ENCODE measurements around the gene SPACDR.

Gene SPACDR

DNA sequence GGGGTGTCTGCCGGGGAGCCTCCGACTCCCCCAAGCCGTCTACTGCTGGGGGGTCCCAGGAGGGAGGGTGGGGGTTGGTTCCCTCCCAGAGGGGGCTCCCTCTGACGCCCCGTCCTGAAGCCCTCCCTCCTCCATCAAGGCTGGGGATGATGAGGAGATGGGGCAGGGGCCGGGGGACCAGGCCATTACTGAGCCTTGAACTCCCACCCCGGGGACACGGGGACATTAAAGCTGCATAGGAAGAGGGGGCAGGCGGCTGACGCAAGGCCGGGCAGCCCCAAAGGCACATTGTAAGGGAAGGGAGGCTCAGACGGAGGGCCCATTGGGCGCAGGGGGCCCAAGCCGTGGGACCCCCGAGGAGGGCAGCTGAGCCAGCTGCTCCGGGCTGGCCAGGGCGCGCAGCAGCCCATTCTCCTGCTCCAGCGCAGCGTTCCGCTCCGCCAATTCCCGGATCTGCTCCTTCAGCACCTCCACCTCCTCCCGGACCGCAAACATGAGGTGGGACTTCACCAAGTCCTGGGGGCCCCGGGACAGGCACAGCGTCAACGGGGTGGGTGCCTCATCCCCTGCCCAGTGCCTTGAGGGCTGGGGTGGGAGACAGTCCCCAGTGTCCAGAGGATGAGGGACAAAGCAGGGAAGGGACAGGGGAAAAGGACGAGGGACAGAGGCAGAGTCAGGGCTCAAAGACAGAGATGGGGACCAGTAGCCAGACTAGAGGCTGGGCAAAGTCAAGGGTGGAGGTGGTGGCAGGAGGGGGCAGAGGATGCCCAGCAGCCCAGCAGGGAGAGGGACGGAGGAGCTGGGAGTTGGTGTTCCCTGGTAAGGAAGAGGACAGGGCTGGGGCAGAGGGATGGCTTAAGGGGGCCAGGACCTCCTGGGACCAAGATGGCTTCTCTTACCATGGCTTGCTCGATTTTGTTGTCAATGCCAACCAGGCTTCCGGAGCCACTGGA is 2.9 kb upstream of the SPACDR start:
- ChIA-PET CTCF (interaction anchor here (1.4 to 11.8 kb wide), 3 partner anchors 12 to 94 kb away, joined by 4 to 177 read pairs (median 142); partner anchors contain the start of genes NYAP1 and TSC22D4), POLR2A (no interaction called here)
- no peak for DNase-seq
- Histone ChIP-seq H3K27me3 (replicated peaks in 2 of 5; ENCODE audit: control insufficient read depth in 4 of 5, insufficient read depth in 5 of 5, low read length in 4 of 5) (no peaks in the 10 kb centered on the region), H3K27ac (ENCODE audit: insufficient read depth in 1 of 2, low read depth in 1 of 2, low read length in 2 of 2, poor library complexity in 1 of 2, severe bottlenecking in 2 of 2) (no peak overlapping the region), H3K9me3 (ENCODE audit: control extremely low read depth in 1 of 5, control insufficient read depth in 4 of 5, insufficient read depth in 2 of 5, low read depth in 1 of 5, low read length in 4 of 5) (no peaks in the 10 kb centered on the region), H3K4me3 (ENCODE audit: control insufficient read depth in 1 of 7, extremely low read depth in 1 of 7, insufficient read depth in 4 of 7, low read depth in 2 of 7, low read length in 6 of 7) (no peak overlapping the region), H3K4me1 (ENCODE audit: control extremely low read depth in 1 of 4, control insufficient read depth in 4 of 4, insufficient read depth in 4 of 4, low read length in 3 of 4) (peaks cover 0 to 11% (median 7%) of the 10 kb centered on the region in 4 experiments), H3K36me3 (ENCODE audit: control insufficient read depth in 4 of 4, insufficient read depth in 4 of 4, low read length in 3 of 4) (peaks cover 3 to 53% (median 29%) of the 10 kb centered on the region in 4 experiments)
- WGBS (ENCODE audit: insufficient coverage), result 96% methylated on average over 8 of the region's 32 CpGs

DNA sequence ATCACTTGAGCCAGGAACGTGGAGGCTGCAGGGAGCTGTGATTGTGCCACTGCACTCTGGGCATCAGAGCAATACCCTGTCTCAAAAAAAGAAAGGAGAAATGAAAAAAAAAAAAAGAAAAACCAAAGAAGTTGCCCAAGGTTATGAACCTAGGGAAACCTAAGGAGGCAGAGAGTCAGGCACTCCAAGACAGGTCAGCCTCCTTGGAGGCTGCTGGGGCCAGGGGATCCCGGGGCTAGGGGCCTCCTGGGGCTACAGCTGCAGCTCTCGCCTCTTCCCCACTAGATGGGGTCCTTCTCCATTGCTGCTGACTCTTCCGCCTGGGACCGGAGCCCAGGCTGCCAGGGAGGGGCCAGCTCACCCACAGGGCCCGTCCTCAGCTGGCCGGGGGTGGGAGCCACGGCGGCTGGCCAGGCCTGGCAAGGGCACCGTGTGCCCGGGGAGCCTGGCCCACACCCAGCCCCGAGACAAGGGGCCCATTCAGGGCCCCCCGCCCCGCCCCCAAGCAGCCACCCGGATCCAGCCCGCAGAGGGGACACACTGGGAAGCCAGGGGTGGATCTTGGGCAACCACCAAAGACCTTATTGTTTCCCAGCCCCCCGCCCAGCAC is 1.7 kb upstream of the SPACDR start:
- POLR2A ChIA-PET, result interaction anchor here (0.5 to 1.4 kb wide), 6 partner anchors 22 to 386 kb away, joined by 3 to 6 read pairs (median 3); partner anchors contain the start of genes SLC12A9 and ZCWPW1
- Histone ChIP-seq H3K27me3 (replicated peaks in 2 of 5; ENCODE audit: control insufficient read depth in 4 of 5, insufficient read depth in 5 of 5, low read length in 4 of 5) (no peaks in the 10 kb centered on the region), H3K4me3 (ENCODE audit: control insufficient read depth in 1 of 7, extremely low read depth in 1 of 7, insufficient read depth in 4 of 7, low read depth in 2 of 7, low read length in 6 of 7) (peak overlapping the region in 1 of 7 experiments; percentile 5), H3K9me3 (ENCODE audit: control extremely low read depth in 1 of 5, control insufficient read depth in 4 of 5, insufficient read depth in 2 of 5, low read depth in 1 of 5, low read length in 4 of 5) (no peaks in the 10 kb centered on the region), H3K36me3 (ENCODE audit: control insufficient read depth in 4 of 4, insufficient read depth in 4 of 4, low read length in 3 of 4) (peaks cover 3 to 53% (median 27%) of the 10 kb centered on the region in 4 experiments), H3K27ac (ENCODE audit: insufficient read depth in 1 of 2, low read depth in 1 of 2, low read length in 2 of 2, poor library complexity in 1 of 2, severe bottlenecking in 2 of 2) (no peak overlapping the region), H3K4me1 (ENCODE audit: control extremely low read depth in 1 of 4, control insufficient read depth in 4 of 4, insufficient read depth in 4 of 4, low read length in 3 of 4) (peaks cover 0 to 11% (median 7%) of the 10 kb centered on the region in 4 experiments)
- WGBS (ENCODE audit: insufficient coverage), result 11% methylated on average over 8 of the region's 17 CpGs
- CTCF ChIA-PET, result interaction anchor here (0.6 to 11.8 kb wide), 19 partner anchors 9 to 384 kb away, joined by 3 to 177 read pairs (median 5); partner anchors contain the start of genes FBXO24, GIGYF1, LRCH4 and NYAP1
- peak; percentile 62 to 78 (median 74) for DNase-seq

DNA sequence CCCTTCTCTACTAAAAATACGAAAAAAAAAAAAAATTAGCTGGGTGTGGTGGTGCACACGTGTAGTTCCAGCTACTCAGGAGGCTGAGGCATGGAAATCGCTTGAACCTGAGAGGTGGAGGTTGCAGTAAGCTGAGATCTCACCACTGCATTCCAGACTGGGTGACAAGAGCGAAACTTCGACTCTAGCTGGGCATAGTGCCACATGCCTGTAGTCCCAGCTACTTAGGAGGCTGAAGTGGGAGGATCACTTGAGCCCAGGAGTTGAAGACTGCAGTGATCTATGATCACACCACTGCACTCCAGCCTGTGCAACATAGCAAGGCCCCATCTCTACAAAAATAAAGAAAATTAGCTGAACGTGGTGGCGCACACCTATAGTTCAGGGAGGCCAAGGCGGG is 1.2 kb upstream of the SPACDR start:
- H3K27me3 ChIP-seq (replicated peaks in 2 of 5; ENCODE audit: control insufficient read depth in 4 of 5, insufficient read depth in 5 of 5, low read length in 4 of 5), result no peaks in the 10 kb centered on the region
- H3K27ac ChIP-seq (ENCODE audit: insufficient read depth in 1 of 2, low read depth in 1 of 2, low read length in 2 of 2, poor library complexity in 1 of 2, severe bottlenecking in 2 of 2), result no peak overlapping the region
- peaks cover 3 to 50% (median 26%) of the 10 kb centered on the region in 4 experiments for H3K36me3 ChIP-seq (ENCODE audit: control insufficient read depth in 4 of 4, insufficient read depth in 4 of 4, low read length in 3 of 4)
- POLR2A ChIA-PET, result interaction anchor here (0.5 to 1.4 kb wide), 5 partner anchors 24 to 387 kb away, joined by 3 to 6 read pairs (median 3); partner anchors contain the start of genes SLC12A9 and ZCWPW1
- H3K9me3 ChIP-seq (ENCODE audit: control extremely low read depth in 1 of 5, control insufficient read depth in 4 of 5, insufficient read depth in 2 of 5, low read depth in 1 of 5, low read length in 4 of 5), result no peaks in the 10 kb centered on the region
- WGBS (ENCODE audit: insufficient coverage), result 95% methylated on average over 7 of the region's 8 CpGs
- DNase-seq, result no peak
- CTCF ChIA-PET, result interaction anchor here (0.6 to 11.8 kb wide), 20 partner anchors 8 to 385 kb away, joined by 3 to 177 read pairs (median 5); partner anchors contain the start of genes FBXO24, GIGYF1, LRCH4 and NYAP1
- H3K4me1 ChIP-seq (ENCODE audit: control extremely low read depth in 1 of 4, control insufficient read depth in 4 of 4, insufficient read depth in 4 of 4, low read length in 3 of 4), result peaks cover 0 to 11% (median 7%) of the 10 kb centered on the region in 4 experiments
- H3K4me3 ChIP-seq (ENCODE audit: control insufficient read depth in 1 of 7, extremely low read depth in 1 of 7, insufficient read depth in 4 of 7, low read depth in 2 of 7, low read length in 6 of 7), result no peak overlapping the region

DNA sequence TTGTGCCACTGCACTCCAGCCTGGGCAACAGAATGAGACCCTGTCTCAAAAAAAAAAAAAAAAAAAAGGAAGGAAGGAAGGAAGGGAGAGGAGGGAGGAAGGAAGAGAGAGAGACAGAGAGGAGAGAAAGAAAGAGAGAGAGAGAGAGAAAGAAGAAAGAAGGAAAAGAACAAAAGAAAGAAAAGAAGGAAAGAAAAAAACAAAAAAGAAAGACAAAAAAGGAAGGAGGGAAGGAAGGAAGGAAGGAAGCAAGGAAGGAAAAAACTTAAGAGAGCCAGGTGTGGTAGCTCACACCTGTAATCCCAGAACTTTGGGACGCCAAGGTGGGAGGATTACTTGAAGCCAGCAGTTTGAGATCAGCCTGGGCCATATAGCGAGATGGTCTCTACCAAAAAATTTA is 731 bp upstream of the SPACDR start:
- POLR2A ChIA-PET, result interaction anchor here (1.4 kb wide), 1 partner anchor 36 kb away, joined by 6 read pairs; the partner anchor contains the start of gene ZCWPW1
- Histone ChIP-seq H3K9me3 (ENCODE audit: control extremely low read depth in 1 of 5, control insufficient read depth in 4 of 5, insufficient read depth in 2 of 5, low read depth in 1 of 5, low read length in 4 of 5) (no peaks in the 10 kb centered on the region), H3K4me3 (ENCODE audit: control insufficient read depth in 1 of 7, extremely low read depth in 1 of 7, insufficient read depth in 4 of 7, low read depth in 2 of 7, low read length in 6 of 7) (no peak overlapping the region), H3K27ac (ENCODE audit: insufficient read depth in 1 of 2, low read depth in 1 of 2, low read length in 2 of 2, poor library complexity in 1 of 2, severe bottlenecking in 2 of 2) (no peak overlapping the region), H3K4me1 (ENCODE audit: control extremely low read depth in 1 of 4, control insufficient read depth in 4 of 4, insufficient read depth in 4 of 4, low read length in 3 of 4) (peaks cover 0 to 11% (median 7%) of the 10 kb centered on the region in 4 experiments), H3K27me3 (replicated peaks in 2 of 5; ENCODE audit: control insufficient read depth in 4 of 5, insufficient read depth in 5 of 5, low read length in 4 of 5) (no peaks in the 10 kb centered on the region), H3K36me3 (ENCODE audit: control insufficient read depth in 4 of 4, insufficient read depth in 4 of 4, low read length in 3 of 4) (peaks cover 3 to 47% (median 23%) of the 10 kb centered on the region in 4 experiments)
- CTCF ChIA-PET, result interaction anchor here (0.6 to 11.8 kb wide), 11 partner anchors 8 to 165 kb away, joined by 3 to 177 read pairs (median 5); partner anchors contain the start of genes FBXO24, LRCH4, NYAP1 and TSC22D4
- no peak for DNase-seq
- WGBS (ENCODE audit: insufficient coverage), result 100% methylated on average over 1 of the region's 2 CpGs

DNA sequence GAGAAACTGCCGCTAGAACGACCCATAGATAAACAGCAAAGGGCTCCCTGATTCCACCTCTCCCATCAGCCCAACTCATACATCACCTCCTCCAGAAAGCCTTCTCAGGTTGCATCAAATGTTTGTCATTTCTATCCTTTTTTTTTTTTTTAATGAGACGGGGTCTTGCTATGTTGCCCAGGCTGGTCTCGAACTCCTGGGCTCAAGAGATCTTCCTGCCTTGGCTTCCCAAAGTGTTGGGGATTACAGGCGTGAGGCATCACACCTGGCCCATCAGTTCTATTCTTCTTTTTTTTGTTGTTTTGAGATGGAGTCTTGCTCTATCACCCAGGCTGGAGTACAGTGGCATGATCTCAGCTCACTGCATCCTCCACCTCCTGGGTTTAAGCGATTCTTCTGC is 7.0 kb downstream of the SPACDR start:
- CTCF ChIA-PET, result interaction anchor here (1.0 to 9.7 kb wide), 5 partner anchors 7 to 131 kb away, joined by 4 to 160 read pairs (median 4); partner anchors contain the start of genes MEPCE, PPP1R35 and ZCWPW1
- no peak overlapping the region for H3K4me3 ChIP-seq (ENCODE audit: control insufficient read depth in 1 of 7, extremely low read depth in 1 of 7, insufficient read depth in 4 of 7, low read depth in 2 of 7, low read length in 6 of 7)
- 100% methylated on average over 3 of the region's 6 CpGs for WGBS (ENCODE audit: insufficient coverage)
- POLR2A ChIA-PET, result interaction anchor here (0.6 kb wide), 1 partner anchor 58 kb away, joined by 6 read pairs; no protein-coding TSS in a partner anchor
- H3K4me1 ChIP-seq (ENCODE audit: control extremely low read depth in 1 of 4, control insufficient read depth in 4 of 4, insufficient read depth in 4 of 4, low read length in 3 of 4), result peaks cover 4 to 24% (median 20%) of the 10 kb centered on the region in 4 experiments
- no peaks in the 10 kb centered on the region for H3K27me3 ChIP-seq (replicated peaks in 2 of 5; ENCODE audit: control insufficient read depth in 4 of 5, insufficient read depth in 5 of 5, low read length in 4 of 5)
- H3K27ac ChIP-seq (ENCODE audit: insufficient read depth in 1 of 2, low read depth in 1 of 2, low read length in 2 of 2, poor library complexity in 1 of 2, severe bottlenecking in 2 of 2), result no peak overlapping the region
- H3K36me3 ChIP-seq (ENCODE audit: control insufficient read depth in 4 of 4, insufficient read depth in 4 of 4, low read length in 3 of 4), result peaks cover 2 to 13% (median 8%) of the 10 kb centered on the region in 4 experiments
- H3K9me3 ChIP-seq (ENCODE audit: control extremely low read depth in 1 of 5, control insufficient read depth in 4 of 5, insufficient read depth in 2 of 5, low read depth in 1 of 5, low read length in 4 of 5), result no peaks in the 10 kb centered on the region
- no peak for DNase-seq

DNA sequence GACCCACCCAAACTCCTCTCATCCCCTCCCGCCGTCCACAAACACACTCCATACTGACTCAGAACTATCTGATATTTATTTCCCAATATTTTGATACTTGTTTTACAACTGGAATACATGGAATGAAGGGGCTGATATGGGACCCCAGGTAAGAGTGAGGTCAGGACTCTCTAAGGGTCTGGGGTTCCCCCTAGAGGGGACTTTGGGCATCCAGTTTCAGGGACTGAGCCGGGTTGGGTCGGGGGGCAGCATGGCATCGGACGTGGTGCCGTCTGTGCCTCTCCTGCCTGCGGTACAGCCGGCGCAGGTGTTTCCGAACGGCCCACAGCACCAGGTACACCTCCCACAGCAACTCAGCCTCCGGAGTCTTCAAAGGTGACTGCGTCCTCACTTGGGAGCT is 7.5 kb downstream of the SPACDR start:
- Histone ChIP-seq H3K9me3 (ENCODE audit: control extremely low read depth in 1 of 5, control insufficient read depth in 4 of 5, insufficient read depth in 2 of 5, low read depth in 1 of 5, low read length in 4 of 5) (no peaks in the 10 kb centered on the region), H3K4me1 (ENCODE audit: control extremely low read depth in 1 of 4, control insufficient read depth in 4 of 4, insufficient read depth in 4 of 4, low read length in 3 of 4) (peaks cover 4 to 24% (median 20%) of the 10 kb centered on the region in 4 experiments), H3K4me3 (ENCODE audit: control insufficient read depth in 1 of 7, extremely low read depth in 1 of 7, insufficient read depth in 4 of 7, low read depth in 2 of 7, low read length in 6 of 7) (no peak overlapping the region), H3K36me3 (ENCODE audit: control insufficient read depth in 4 of 4, insufficient read depth in 4 of 4, low read length in 3 of 4) (peaks cover 2 to 13% (median 8%) of the 10 kb centered on the region in 4 experiments), H3K27me3 (replicated peaks in 2 of 5; ENCODE audit: control insufficient read depth in 4 of 5, insufficient read depth in 5 of 5, low read length in 4 of 5) (no peaks in the 10 kb centered on the region), H3K27ac (ENCODE audit: insufficient read depth in 1 of 2, low read depth in 1 of 2, low read length in 2 of 2, poor library complexity in 1 of 2, severe bottlenecking in 2 of 2) (no peak overlapping the region)
- no peak for DNase-seq
- ChIA-PET POLR2A (interaction anchor here (0.6 kb wide), 1 partner anchor 59 kb away, joined by 6 read pairs; no protein-coding TSS in a partner anchor), CTCF (interaction anchor here (1.1 to 9.7 kb wide), 9 partner anchors 9 to 130 kb away, joined by 3 to 160 read pairs (median 4); partner anchors contain the start of genes FBXO24, MEPCE, PPP1R35 and TSC22D4)
- 91% methylated on average over 9 of the region's 14 CpGs for WGBS (ENCODE audit: insufficient coverage)

Data from common myeloid progenitor, CD34-positive (primary cell).